NOMO-1 treated with DMSO at 0.1 percent for 48 hours (cell line): ENCODE data around the gene TCEAL4.
A peak's percentile ranks its signal among the peaks of the same experiment; 100 is the strongest.

ENCODE experiments used
- DNase-seq: peaks from one replicate; lab custom pipeline; 2025; ENCODE audit not compliant: unreplicated experiment; lab: John Stamatoyannopoulos, UW

TCEAL4 gene

GRCh38 chrX:103585411-103586313 lies at the start of gene TCEAL4:
TCEAL4 (plus strand) TSS chrX:103585515; CDS start chrX:103586676, 1,161 bp downstream.
- no peak for DNase-seq

- no peak for DNase-seq
These were observed 49.2 kb upstream of the TCEAL4 start for GRCh38 chrX:103536071-103536470.

- DNase-seq = no peak
These were observed 48.6 kb upstream of the TCEAL4 start for GRCh38 chrX:103536732-103537131.

GRCh38 chrX:103537871-103538387 lies 47.4 kb upstream of the TCEAL4 start:
- no peak for DNase-seq

- DNase-seq = no peak
These were observed 46.6 kb upstream of the TCEAL4 start for GRCh38 chrX:103538728-103539127.

- no peak for DNase-seq
These were observed 45.6 kb upstream of the TCEAL4 start for GRCh38 chrX:103539695-103540094.

- no peak for DNase-seq
These were observed 45.2 kb upstream of the TCEAL4 start for GRCh38 chrX:103540145-103540544.

- no peak for DNase-seq
These were observed 35.4 kb upstream of the TCEAL4 start for GRCh38 chrX:103549916-103550315.

- no peak for DNase-seq
These were observed 34.8 kb upstream of the TCEAL4 start for GRCh38 chrX:103550415-103551051.

GRCh38 chrX:103552236-103552635 lies 33.1 kb upstream of the TCEAL4 start:
- no peak for DNase-seq

GRCh38 chrX:103554687-103555424 lies 30.5 kb upstream of the TCEAL4 start:
- DNase-seq = peak; percentile 36

- no peak for DNase-seq
These were observed 28.2 kb upstream of the TCEAL4 start for GRCh38 chrX:103556963-103557612.

GRCh38 chrX:103560256-103560655 lies 25.1 kb upstream of the TCEAL4 start:
- DNase-seq = no peak

- DNase-seq = no peak
These were observed 22.5 kb upstream of the TCEAL4 start for GRCh38 chrX:103562801-103563200.

GRCh38 chrX:103565197-103565596 lies 20.1 kb upstream of the TCEAL4 start:
- DNase-seq = peak; percentile 59

- DNase-seq = peak; percentile 10
These were observed 19.6 kb upstream of the TCEAL4 start for GRCh38 chrX:103565752-103566151.

- no peak for DNase-seq
These were observed 14.2 kb upstream of the TCEAL4 start for GRCh38 chrX:103571121-103571520.

GRCh38 chrX:103571726-103572125 lies 13.6 kb upstream of the TCEAL4 start:
- DNase-seq = no peak

GRCh38 chrX:103573202-103573601 lies 12.1 kb upstream of the TCEAL4 start:
- DNase-seq = no peak

GRCh38 chrX:103584596-103584995 lies 719 bp upstream of the TCEAL4 start:
- DNase-seq = no peak

- DNase-seq = no peak
These were observed 965 bp downstream of the TCEAL4 start for GRCh38 chrX:103586314-103586646.
